Measurements from ENCODE around the gene TMED3. TPM values are rescaled to one million over a fixed set of nuclear protein-coding genes. Genes with fewer than 3 reads are reported as not detected.

The TMED3 gene
- polyA plus RNA-seq, 4 donors, result 25.9 to 106 (median 44.8) TPM

DNA sequence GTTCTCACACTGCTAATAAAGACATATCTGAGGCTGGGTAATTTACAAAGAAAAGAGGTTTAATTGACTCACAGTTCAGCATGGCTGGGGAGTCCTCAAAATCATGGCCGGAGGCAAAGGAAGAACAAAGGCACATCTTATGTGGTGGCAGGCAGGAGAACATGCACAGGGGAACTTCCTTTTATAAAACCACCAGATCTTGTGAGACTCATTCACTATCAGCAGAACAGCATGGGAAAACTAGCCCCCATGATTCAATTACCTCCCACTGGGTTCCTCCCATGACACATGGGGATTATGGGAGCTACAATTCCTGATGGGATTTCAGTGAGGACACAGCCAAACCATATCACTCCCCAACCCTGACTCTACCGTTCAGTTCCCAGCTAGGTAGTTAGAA is 61.5 kb downstream of the TMED3 start:
- Histone ChIP-seq H3K27me3 (ENCODE audit: control insufficient read depth in 3 of 3, insufficient read depth in 3 of 3, low read length in 3 of 3) (no peaks in the 10 kb centered on the region), H3K4me1 (ENCODE audit: control insufficient read depth in 3 of 3, insufficient read depth in 2 of 3, low read depth in 1 of 3, low read length in 2 of 3) (no peaks in the 10 kb centered on the region), H3K36me3 (ENCODE audit: control insufficient read depth in 3 of 3, insufficient read depth in 2 of 3, low read depth in 1 of 3, low read length in 3 of 3) (no peaks in the 10 kb centered on the region), H3K4me3 (ENCODE audit: low read depth in 1 of 3, low read length in 3 of 3) (no peak overlapping the region), H3K27ac (ENCODE audit: low read depth in 1 of 3, low read length in 2 of 3) (no peak overlapping the region), H3K9me3 (ENCODE audit: control insufficient read depth in 2 of 2, insufficient read depth in 1 of 2, low read depth in 1 of 2, low read length in 1 of 2) (no peaks in the 10 kb centered on the region)
- DNase-seq (no peak), FAIRE-seq (no peak)
- WGBS, 3 donors, result 72 to 77% (median 76%) methylated on average over 2 of the region's 2 CpGs

Other genes starting within 250 kb of the TMED3 start
- under 1 TPM in 2 of 4 donors, not detected in 2; 0.10 to 0.49 TPM for gene RASGRF1, start 220.3 kb upstream of the TMED3 start, polyA plus RNA-seq
- gene ANKRD34C, start 28.4 kb upstream of the TMED3 start, polyA plus RNA-seq, result under 1 TPM in 1 of 4 donors, not detected in 3; 0.01 TPM
- under 1 TPM in 2 of 4 donors, not detected in 2; 0.16 to 0.43 TPM for gene MINAR1, start 121.2 kb downstream of the TMED3 start, polyA plus RNA-seq

Measured in small intestine (tissue), 7 donors.